Stomach (tissue), 9 donors: ENCODE measurements around the gene MISP3. TPM values are rescaled to one million over a fixed set of nuclear protein-coding genes. Genes with fewer than 3 reads are reported as not detected.

Source experiments
- DNase-seq, 2 donors: peaks; one replicate each; pipeline versions ENCODE4 v3.0.0 to v3.0.0-alpha.2; 2013 to 2019
- H3K27ac ChIP-seq, 5 donors: fragments of 200-600 bp in 4 of 5; sonication (generic) in 4 of 5; one replicate each; pipeline ENCODE4 v1.5.1; 2013 to 2019; ENCODE audit warnings: mild to moderate bottlenecking in 1 of 5, moderate library complexity in 1 of 5
- H3K27me3 ChIP-seq, 3 donors: fragments of 200-600 bp; sonication (generic); one replicate each; pipeline ENCODE4 v1.5.1; 2017 to 2019; ENCODE audit warnings: mixed run types in 1 of 3
- H3K36me3 ChIP-seq, 4 donors: fragments of 200-600 bp; sonication (generic); 1 replicate in 3 of 4; 2 replicates in 1 of 4; pipeline ENCODE4 v1.5.1; 2016 to 2019
- H3K4me1 ChIP-seq, 4 donors: fragments of 200-600 bp; sonication (generic); one replicate each; pipeline ENCODE4 v1.5.1; 2016 to 2019
- H3K4me3 ChIP-seq, 4 donors: fragments of 200-600 bp; sonication (generic) in 3 of 4; one replicate each; pipeline ENCODE4 v1.5.1; 2016 to 2019; ENCODE audit warnings: mild to moderate bottlenecking in 1 of 4
- H3K9me3 ChIP-seq, 4 donors: fragments of 200-600 bp; sonication (generic); one replicate each; pipeline ENCODE4 v1.5.1; 2016 to 2019
- EP300 ChIP-seq: sonication (generic); formaldehyde crosslinking; IDR thresholded peaks from one replicate; pipeline ENCODE4 v1.6.1; 2017; ENCODE audit warnings: antibody characterized with exemption
- POLR2A ChIP-seq, 4 donors: fragments of 450-650 bp; IDR thresholded peaks; one replicate each; pipeline ENCODE4 v1.6.1; 2016; ENCODE audit warnings: antibody characterized with exemption in 4 of 4, control low read depth in 2 of 4, mild to moderate bottlenecking in 1 of 4, moderate library complexity in 1 of 4
- POLR2AphosphoS5 ChIP-seq, 3 donors: sonication (generic); formaldehyde crosslinking; IDR thresholded peaks; one replicate each; pipeline ENCODE4 v1.6.1; 2016; ENCODE audit warnings: antibody characterized with exemption in 3 of 3
- WGBS, 5 donors: extraction: QIAGEN DNeasy Blood & Tissue Kit in 3 of 5; methylation state at CpG; one replicate each; pipeline versions ENCODE4 v1.1.5 to v1.1.7; 2013 to 2018; 5-methylcytosine and 5-hydroxymethylcytosine counted together
- intact Hi-C: fragments of 100-400 bp; cut with DNase I; formaldehyde crosslinking; loops from one replicate; pipeline ENCODE4 v1.15.1; 2023; ENCODE audit warnings: low total_unique reads
- polyA plus RNA-seq, 3 donors: library from polyadenylated mRNA; stranded (reverse); fragments of 200-250 nt; gene quantifications; one replicate each; pipeline ENCODE4 v1.2.3, GENCODE V29; 2013
- total RNA-seq, 5 donors: library from RNA; depleted of rRNA; stranded (reverse); fragments of >200 nt; gene quantifications; one replicate each; pipeline versions ENCODE4 v1.1.0 to v1.2.3, GENCODE V29; 2014 to 2016
- TF ChIP-seq, protein P1 (sequence below), 7 experiments: fragments of 450-650 bp in 4 of 7; fragments of 200-600 bp in 3 of 7; sonication (generic) in 3 of 7; IDR thresholded peaks; one replicate each; pipeline ENCODE4 v1.5.1; 2016 to 2019; ENCODE audit warnings: antibody characterized with exemption in 7 of 7, control low read depth in 2 of 7, mild to moderate bottlenecking in 1 of 7
- donor health status: healthy with polysubstance abuse.
- donor health status: Bipolar disorder and iron deficiency.
- donor health status: healthy.

The MISP3 gene
- total and polyA plus RNA-seq, 8 donors: 2.0 to 88.7 (median 27.4) TPM

DNA sequence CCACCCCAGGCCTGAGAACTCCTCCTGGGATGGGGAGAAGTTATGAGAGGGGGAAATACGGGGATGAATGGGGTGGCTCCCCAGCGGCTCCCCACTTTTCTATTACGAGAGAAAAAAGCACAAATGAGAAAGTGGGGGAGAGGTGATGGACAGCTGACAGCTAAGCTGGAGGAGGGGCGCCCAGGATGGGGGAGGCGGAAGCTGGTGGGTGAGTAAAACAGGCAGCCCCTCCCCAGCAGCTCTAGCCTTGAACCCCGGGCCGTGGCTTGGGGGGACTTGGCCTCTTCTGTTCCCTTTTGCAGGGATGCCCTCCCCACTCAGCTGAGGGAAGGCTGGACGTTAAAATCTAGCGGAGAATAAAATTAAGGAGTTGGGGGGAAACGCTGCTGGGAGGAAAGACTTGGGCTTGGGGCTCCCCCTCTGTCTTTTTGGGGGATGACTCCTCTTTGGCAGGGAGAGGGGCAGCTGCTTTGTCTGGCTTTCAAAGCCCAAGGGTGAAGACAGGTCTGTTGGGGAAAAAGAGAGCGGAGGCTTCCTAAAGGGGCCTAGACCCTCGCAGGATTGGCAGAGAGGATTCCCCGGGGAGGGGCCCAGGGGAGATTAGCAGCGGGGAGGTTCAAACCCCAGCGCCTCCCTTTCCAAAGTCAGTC lies 19.4 kb downstream of the MISP3 start:
- Histone ChIP-seq H3K36me3 (peaks cover 16 to 28% (median 27%) of the 10 kb centered on the region in 4 donors), H3K9me3 (peaks cover 0 to 10% (median 9%) of the 10 kb centered on the region in 4 donors), H3K4me1 (peaks cover 12 to 24% (median 21%) of the 10 kb centered on the region in 4 donors), H3K4me3 (peak overlapping the region; percentile 75 to 93 (median 82)), H3K27me3 (no peaks in the 10 kb centered on the region), H3K27ac (peak overlapping the region; percentile 87 to 98 (median 95))
- WGBS, 5 donors: 12 to 23% (median 18%) methylated on average over 15 of the region's 15 CpGs
- intact Hi-C loops: no loop called here
- peak in 1 of 2 donors; percentile 72 for DNase-seq
- TF ChIP-seq, protein P1, sequence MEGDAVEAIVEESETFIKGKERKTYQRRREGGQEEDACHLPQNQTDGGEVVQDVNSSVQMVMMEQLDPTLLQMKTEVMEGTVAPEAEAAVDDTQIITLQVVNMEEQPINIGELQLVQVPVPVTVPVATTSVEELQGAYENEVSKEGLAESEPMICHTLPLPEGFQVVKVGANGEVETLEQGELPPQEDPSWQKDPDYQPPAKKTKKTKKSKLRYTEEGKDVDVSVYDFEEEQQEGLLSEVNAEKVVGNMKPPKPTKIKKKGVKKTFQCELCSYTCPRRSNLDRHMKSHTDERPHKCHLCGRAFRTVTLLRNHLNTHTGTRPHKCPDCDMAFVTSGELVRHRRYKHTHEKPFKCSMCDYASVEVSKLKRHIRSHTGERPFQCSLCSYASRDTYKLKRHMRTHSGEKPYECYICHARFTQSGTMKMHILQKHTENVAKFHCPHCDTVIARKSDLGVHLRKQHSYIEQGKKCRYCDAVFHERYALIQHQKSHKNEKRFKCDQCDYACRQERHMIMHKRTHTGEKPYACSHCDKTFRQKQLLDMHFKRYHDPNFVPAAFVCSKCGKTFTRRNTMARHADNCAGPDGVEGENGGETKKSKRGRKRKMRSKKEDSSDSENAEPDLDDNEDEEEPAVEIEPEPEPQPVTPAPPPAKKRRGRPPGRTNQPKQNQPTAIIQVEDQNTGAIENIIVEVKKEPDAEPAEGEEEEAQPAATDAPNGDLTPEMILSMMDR (IDR thresholded peaks at IDR 0.05): no peak
- no peak for TF ChIP-seq POLR2AphosphoS5 (IDR thresholded peaks at IDR 0.05)
- TF ChIP-seq EP300: no peak
- TF ChIP-seq POLR2A (IDR thresholded peaks at IDR 0.05): no peak

GRCh38 chr19:14093117-14093823 lies 20.7 kb downstream of the MISP3 start:
- 95 to 96% (median 95%) methylated on average over 9 of the region's 9 CpGs for WGBS, 5 donors
- Histone ChIP-seq H3K36me3 (peaks cover 20 to 33% (median 30%) of the 10 kb centered on the region in 4 donors), H3K4me3 (no peak overlapping the region), H3K27me3 (no peaks in the 10 kb centered on the region), H3K9me3 (peaks cover 0 to 10% (median 9%) of the 10 kb centered on the region in 4 donors), H3K4me1 (peaks cover 12 to 24% (median 21%) of the 10 kb centered on the region in 4 donors), H3K27ac (no peak overlapping the region)
- intact Hi-C loops: no loop called here
- DNase-seq: no peak
- no peak for TF ChIP-seq POLR2A (IDR thresholded peaks at IDR 0.05)
- TF ChIP-seq EP300: no peak
- TF ChIP-seq, protein P1 (IDR thresholded peaks at IDR 0.05): no peak
- TF ChIP-seq POLR2AphosphoS5 (IDR thresholded peaks at IDR 0.05): no peak

- no peak overlapping the region for H3K27ac ChIP-seq
- DNase-seq: no peak
- H3K4me1 ChIP-seq: peaks cover 6 to 13% (median 11%) of the 10 kb centered on the region in 4 donors
- TF ChIP-seq EP300 (no peak), POLR2AphosphoS5 (IDR thresholded peaks at IDR 0.05) (no peak), POLR2A (IDR thresholded peaks at IDR 0.05) (no peak)
- TF ChIP-seq, protein P1 (IDR thresholded peaks at IDR 0.05): no peak
- peaks cover 15 to 42% (median 37%) of the 10 kb centered on the region in 4 donors for H3K36me3 ChIP-seq
- no peaks in the 10 kb centered on the region for H3K27me3 ChIP-seq
- H3K9me3 ChIP-seq: peaks cover 0 to 10% (median 9%) of the 10 kb centered on the region in 4 donors
- intact Hi-C loops: no loop called here
- WGBS, 5 donors: 71 to 85% (median 81%) methylated on average over 7 of the region's 7 CpGs
- no peak overlapping the region for H3K4me3 ChIP-seq
These were observed 22.3 kb downstream of the MISP3 start for GRCh38 chr19:14094854-14095253.

DNA sequence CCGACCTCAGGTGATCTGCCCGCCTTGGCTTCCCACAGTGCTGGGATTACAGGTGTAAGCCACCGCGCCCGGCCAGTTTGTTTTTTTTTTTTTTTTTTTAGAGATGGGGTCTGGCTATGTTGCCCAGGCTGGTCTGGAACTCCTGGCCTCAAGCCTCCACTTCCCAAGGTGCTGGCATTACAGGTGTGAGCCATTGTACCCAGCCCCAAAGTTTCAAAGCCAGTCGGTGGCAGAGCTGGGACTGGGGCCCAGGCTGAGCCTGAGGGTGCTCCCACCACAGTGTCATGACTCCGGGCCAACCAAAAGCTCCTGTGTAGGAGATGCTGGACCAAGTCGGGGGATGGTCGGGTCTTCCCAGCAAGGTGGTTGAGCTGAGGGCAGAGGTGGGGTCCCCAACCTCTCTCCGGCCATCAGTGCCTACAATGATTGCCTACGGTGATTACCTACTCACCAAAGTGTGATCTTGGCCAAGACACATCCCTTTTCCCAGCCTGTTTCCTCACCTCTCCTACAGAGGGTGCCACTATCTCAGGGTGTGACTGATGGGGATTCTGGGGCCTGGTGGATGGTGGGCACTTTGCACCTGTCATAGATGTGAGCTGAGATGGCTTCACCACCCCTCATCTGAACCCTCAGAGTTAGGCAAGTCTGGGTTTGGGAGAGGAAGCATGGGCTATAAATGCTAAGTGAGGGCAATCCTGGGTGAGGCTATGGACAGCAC lies 23.8 kb downstream of the MISP3 start:
- H3K4me3 ChIP-seq: no peak overlapping the region
- intact Hi-C loops: no loop called here
- no peaks in the 10 kb centered on the region for H3K27me3 ChIP-seq
- H3K4me1 ChIP-seq: peaks cover 6 to 9% (median 9%) of the 10 kb centered on the region in 4 donors
- DNase-seq: no peak
- H3K9me3 ChIP-seq: peaks cover 0 to 10% (median 9%) of the 10 kb centered on the region in 4 donors
- TF ChIP-seq EP300 (no peak), POLR2AphosphoS5 (IDR thresholded peaks at IDR 0.05) (no peak), POLR2A (IDR thresholded peaks at IDR 0.05) (no peak)
- TF ChIP-seq, protein P1 (IDR thresholded peaks at IDR 0.05): no peak
- no peak overlapping the region for H3K27ac ChIP-seq
- WGBS, 5 donors: 91 to 96% (median 94%) methylated on average over 10 to 11 of the region's 11 CpGs
- peaks cover 26 to 58% (median 53%) of the 10 kb centered on the region in 4 donors for H3K36me3 ChIP-seq
